A549 (cell line): ENCODE results near the gene THRAP3. TPM values are rescaled to one million over a fixed set of nuclear protein-coding genes. Genes with fewer than 3 reads are reported as not detected.

Experiments
- ATAC-seq, 2 experiments: fragments of 200-7000 bp in 1 of 2; fragments of >200 bp in 1 of 2; cut with Nextera tagmentation in 1 of 2; cut with Tn5 transposase in 1 of 2; 3 replicates each; pipeline versions ENCODE4 v1.8.0 to v1.9.1; 2018 to 2020; ENCODE audit warnings: mild to moderate bottlenecking in 1 of 2, moderate library complexity in 1 of 2
- CTCF ChIA-PET: fragments of 300-600 bp; sonication (Branson Sonifier 250); formaldehyde crosslinking; extraction: SDS; loops from one replicate; lab custom pipeline; 2021; ENCODE audit warnings: antibody characterized with exemption, inconsistent platforms; lab: Yijun Ruan, JAX
- POLR2A ChIA-PET: fragments of 350-600 bp; formaldehyde crosslinking; extraction: SDS; loops from one replicate; lab custom pipeline; 2021; ENCODE audit warnings: antibody characterized with exemption, inconsistent platforms; lab: Yijun Ruan, JAX
- DNase-seq, 2 experiments: peaks; one replicate each; pipeline versions ENCODE4 v3.0.0 to v3.0.0-alpha.2; 2011 to 2016; ENCODE audit warnings: low read depth in 1 of 2, low spot score in 1 of 2
- FAIRE-seq: peaks from 2 replicates; lab custom pipeline; 2011; peaks lifted over from hg19 to GRCh38; lab: Jason Lieb, UNC
- H3K27ac ChIP-seq, 2 experiments: fragments of >200 bp; sonication (Bioruptor Twin); formaldehyde crosslinking; 3 replicates each; pipeline ENCODE4 v1.5.1; 2016 to 2017
- H3K4me1 ChIP-seq: fragments of >200 bp; sonication (Bioruptor Twin); formaldehyde crosslinking; 3 replicates; pipeline ENCODE4 v1.6.1; 2016
- H3K4me2 ChIP-seq: fragments of >200 bp; sonication (Bioruptor Twin); formaldehyde crosslinking; 3 replicates; pipeline ENCODE4 v1.6.1; 2016
- H3K4me3 ChIP-seq: fragments of >200 bp; sonication (Bioruptor Twin); formaldehyde crosslinking; 3 replicates; pipeline ENCODE4 v1.5.1; 2016
- H3K9me3 ChIP-seq: fragments of >200 bp; sonication (Bioruptor Twin); formaldehyde crosslinking; 3 replicates; pipeline ENCODE4 v1.6.1; 2016
- BHLHE40 ChIP-seq: IDR thresholded peaks from 2 replicates; pipeline ENCODE4 v1.6.1; 2012; ENCODE audit warnings: low read depth, low read length, inconsistent platforms
- CBX8 ChIP-seq: fragments of 200-600 bp; sonication (generic); IDR thresholded peaks from 2 replicates; pipeline ENCODE4 v1.6.1; 2016
- CHD2 ChIP-seq: fragments of 150-350 bp; IDR thresholded peaks from 2 replicates; pipeline ENCODE4 v1.6.1; 2014; ENCODE audit warnings: low read length; ENCODE audit not compliant: partially characterized antibody
- CHD4 ChIP-seq: fragments of 200-600 bp; sonication (generic); IDR thresholded peaks from 2 replicates; pipeline ENCODE4 v1.6.1; 2016; ENCODE audit warnings: antibody characterized with exemption, mild to moderate bottlenecking, borderline replicate concordance
- CTCF ChIP-seq: fragments of >200 bp; sonication (Bioruptor Twin); formaldehyde crosslinking; IDR thresholded peaks from 3 replicates; pipeline ENCODE4 v1.5.1; 2016
- EHF ChIP-seq: fragments of 250-450 bp; sonication (Bioruptor Pico); IDR thresholded peaks from 2 replicates; pipeline ENCODE4 v1.5.0; 2020; ENCODE audit warnings: mild to moderate bottlenecking
- EP300 ChIP-seq, 2 experiments: fragments of >200 bp; sonication (Bioruptor Twin); formaldehyde crosslinking; IDR thresholded peaks; 2 replicates in 1 of 2; 3 replicates in 1 of 2; pipeline ENCODE4 v1.6.1; 2016 to 2017
- ESRRA ChIP-seq: fragments of 150-350 bp; IDR thresholded peaks from 2 replicates; pipeline ENCODE4 v1.6.1; 2014; ENCODE audit warnings: mild to moderate bottlenecking, low read length, borderline replicate concordance
- GATA3 ChIP-seq: IDR thresholded peaks from 2 replicates; pipeline ENCODE4 v1.6.1; 2012; ENCODE audit warnings: borderline replicate concordance
- HOXB5 ChIP-seq: fragments of 250-450 bp; sonication (Bioruptor Pico); IDR thresholded peaks from 2 replicates; pipeline ENCODE4 v1.5.0; 2020; ENCODE audit warnings: mild to moderate bottlenecking, moderate library complexity
- JUN ChIP-seq, 2 experiments: fragments of >200 bp; sonication (Bioruptor Twin); formaldehyde crosslinking; IDR thresholded peaks; 2 replicates in 1 of 2; 3 replicates in 1 of 2; pipeline ENCODE4 v1.6.1; 2016 to 2017
- KDM1A ChIP-seq: fragments of 200-600 bp; sonication (generic); IDR thresholded peaks from 2 replicates; pipeline ENCODE4 v1.6.1; 2016; ENCODE audit warnings: low read depth, mild to moderate bottlenecking
- MYC ChIP-seq: IDR thresholded peaks from 2 replicates; pipeline ENCODE4 v1.6.1; 2012; ENCODE audit warnings: mild to moderate bottlenecking, inconsistent platforms, low read length, improper control_type of control experiment, borderline replicate concordance
- NPAS2 ChIP-seq: fragments of 250-450 bp; sonication (Bioruptor Pico); IDR thresholded peaks from 2 replicates; pipeline ENCODE4 v1.8.0; 2022; ENCODE audit warnings: mild to moderate bottlenecking, moderate library complexity, borderline replicate concordance
- POLR2A ChIP-seq: IDR thresholded peaks from 2 replicates; pipeline ENCODE4 v1.6.1; 2012; ENCODE audit warnings: mild to moderate bottlenecking, low read length
- POLR2AphosphoS2 ChIP-seq: conservative IDR thresholded peaks from 2 replicates; pipeline ENCODE4 v1.6.1; 2012; ENCODE audit warnings: low read length, improper control_type of control experiment, inconsistent platforms
- RCOR1 ChIP-seq: fragments of 150-350 bp; IDR thresholded peaks from 2 replicates; pipeline ENCODE4 v1.6.1; 2014; ENCODE audit warnings: antibody characterized with exemption, low read length, low read depth
- REST ChIP-seq: fragments of 200-600 bp; sonication (generic); IDR thresholded peaks from 2 replicates; pipeline ENCODE4 v1.6.1; 2016; ENCODE audit warnings: antibody characterized with exemption, mild to moderate bottlenecking, moderate library complexity
- RNF2 ChIP-seq: fragments of 200-600 bp; sonication (generic); IDR thresholded peaks from 2 replicates; pipeline ENCODE4 v1.6.1; 2016; ENCODE audit warnings: low read depth, mild to moderate bottlenecking, antibody characterized with exemption, moderate library complexity, borderline replicate concordance
- ZC3H11A ChIP-seq: fragments of 450-650 bp; IDR thresholded peaks from 2 replicates; pipeline ENCODE4 v1.6.1; 2014; ENCODE audit warnings: antibody characterized with exemption, mild to moderate bottlenecking
- WGBS: methylation state at CpG from one replicate; pipeline ENCODE4 v1.1.6; 2017; ENCODE audit errors: missing lambda C conversion rate; 5-methylcytosine and 5-hydroxymethylcytosine counted together
- polyA plus RNA-seq, 4 experiments: library from polyadenylated mRNA; depleted of rRNA in 3 of 4; stranded (reverse); fragments of >200 nt; fragmentation: RNase III in 1 of 4; extraction: RNeasy Plus Mini Kit Qiagen cat#74134 plus additional on column Dnase treatment in 1 of 4; gene quantifications; 2 replicates in 3 of 4; 3 replicates in 1 of 4; pipeline ENCODE4 v1.2.3, GENCODE V29; 2011 to 2017
- TF ChIP-seq, protein P1 (sequence below): fragments of 150-350 bp; IDR thresholded peaks from 2 replicates; pipeline ENCODE4 v1.6.1; 2014; ENCODE audit warnings: low read depth, mild to moderate bottlenecking, low read length
- TF ChIP-seq, protein P2 (sequence below): IDR thresholded peaks from 2 replicates; pipeline ENCODE4 v1.6.1; 2012
- TF ChIP-seq, protein P3 (sequence below): fragments of 250-450 bp; sonication (Bioruptor Pico); IDR thresholded peaks from 2 replicates; pipeline ENCODE4 v1.5.0; 2020; ENCODE audit warnings: low read depth, mild to moderate bottlenecking, moderate library complexity

THRAP3 gene
- polyA plus RNA-seq, 2 of the 4 experiments (the other 2 are of a cell fraction): 60.0 to 60.7 TPM

GRCh38 chr1:36211307-36211706, 12.9 kb upstream of the THRAP3 start (continued):
- TF ChIP-seq REST (no peak), POLR2AphosphoS2 (no peak), EHF (no peak), MYC (no peak), JUN (IDR thresholded peaks at IDR 0.05) (no peak)
- TF ChIP-seq, protein P1, sequence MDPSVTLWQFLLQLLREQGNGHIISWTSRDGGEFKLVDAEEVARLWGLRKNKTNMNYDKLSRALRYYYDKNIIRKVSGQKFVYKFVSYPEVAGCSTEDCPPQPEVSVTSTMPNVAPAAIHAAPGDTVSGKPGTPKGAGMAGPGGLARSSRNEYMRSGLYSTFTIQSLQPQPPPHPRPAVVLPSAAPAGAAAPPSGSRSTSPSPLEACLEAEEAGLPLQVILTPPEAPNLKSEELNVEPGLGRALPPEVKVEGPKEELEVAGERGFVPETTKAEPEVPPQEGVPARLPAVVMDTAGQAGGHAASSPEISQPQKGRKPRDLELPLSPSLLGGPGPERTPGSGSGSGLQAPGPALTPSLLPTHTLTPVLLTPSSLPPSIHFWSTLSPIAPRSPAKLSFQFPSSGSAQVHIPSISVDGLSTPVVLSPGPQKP: no peak
- TF ChIP-seq, all 56 proteins: peak for 0

DNA sequence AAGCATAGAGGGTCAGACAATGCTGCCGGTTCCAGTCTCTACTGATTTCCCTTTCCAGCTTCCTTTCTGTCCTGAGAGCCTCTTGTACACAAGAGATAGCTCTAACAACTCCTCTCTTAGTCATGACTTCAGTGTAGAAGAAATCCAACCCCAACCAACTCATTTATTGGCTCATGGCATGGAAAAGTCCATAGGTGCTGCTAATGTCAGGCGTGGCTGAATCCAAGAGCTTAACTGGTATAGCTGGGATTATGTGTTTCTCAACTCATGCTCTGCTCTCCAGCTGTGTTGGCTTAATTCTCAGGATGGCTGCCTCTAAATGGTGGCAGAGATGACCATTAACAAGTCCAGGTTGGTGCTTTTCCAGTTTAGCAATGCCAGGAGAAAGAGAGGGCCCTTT, 12.4 kb upstream of the THRAP3 start:
- ATAC-seq (no peak), FAIRE-seq (no peak), DNase-seq (no peak)
- Histone ChIP-seq H3K4me2 (no peak overlapping the region), H3K9me3 (no peaks in the 10 kb centered on the region), H3K4me1 (peaks cover 19% of the 10 kb centered on the region), H3K4me3 (no peak overlapping the region), H3K27ac (no peak overlapping the region; a peak in 1 of 6 replicates)
- 83% methylated on average over 2 of the region's 2 CpGs for WGBS
- ChIA-PET CTCF (interaction anchor here (1.0 to 2.6 kb wide), 7 partner anchors 11 to 68 kb away, joined by 3 to 11 read pairs (median 5); partner anchors contain the start of genes THRAP3 and TRAPPC3), POLR2A (no interaction called here)
- TF ChIP-seq RCOR1 (no peak), GATA3 (no peak), CHD2 (no peak)

DNA sequence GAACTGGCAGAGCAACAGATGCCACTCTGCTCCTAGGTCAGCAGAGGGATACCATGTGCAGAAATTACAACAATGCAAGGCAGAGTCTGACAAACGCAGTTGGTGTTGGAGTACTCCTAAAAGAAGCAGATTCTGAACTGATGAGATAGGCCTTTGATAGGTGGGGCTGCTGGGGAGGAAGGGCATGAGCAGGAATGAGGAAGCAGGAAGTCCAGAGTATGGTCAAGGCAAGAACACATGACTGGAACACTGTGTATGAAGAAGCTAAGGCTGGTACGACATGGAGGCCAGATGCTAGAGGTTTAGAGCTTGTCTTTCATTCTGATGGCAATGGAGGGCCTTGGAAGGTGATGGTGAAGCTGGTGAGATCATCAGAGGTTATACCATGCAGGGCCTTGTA, 11.5 kb upstream of the THRAP3 start:
- TF ChIP-seq ESRRA: no peak
- TF ChIP-seq JUN (IDR thresholded peaks at IDR 0.05): no peak
- no peak for TF ChIP-seq NPAS2 (CRISPR knock-in tag)
- no peak for TF ChIP-seq HOXB5 (CRISPR knock-in tag)
- no peak for TF ChIP-seq ZC3H11A
- TF ChIP-seq, protein P1: no peak
- no peak for TF ChIP-seq EP300 (IDR thresholded peaks at IDR 0.05)
- TF ChIP-seq POLR2A: no peak
- no peak for TF ChIP-seq RNF2
- TF ChIP-seq CBX8: no peak
- TF ChIP-seq, protein P2, sequence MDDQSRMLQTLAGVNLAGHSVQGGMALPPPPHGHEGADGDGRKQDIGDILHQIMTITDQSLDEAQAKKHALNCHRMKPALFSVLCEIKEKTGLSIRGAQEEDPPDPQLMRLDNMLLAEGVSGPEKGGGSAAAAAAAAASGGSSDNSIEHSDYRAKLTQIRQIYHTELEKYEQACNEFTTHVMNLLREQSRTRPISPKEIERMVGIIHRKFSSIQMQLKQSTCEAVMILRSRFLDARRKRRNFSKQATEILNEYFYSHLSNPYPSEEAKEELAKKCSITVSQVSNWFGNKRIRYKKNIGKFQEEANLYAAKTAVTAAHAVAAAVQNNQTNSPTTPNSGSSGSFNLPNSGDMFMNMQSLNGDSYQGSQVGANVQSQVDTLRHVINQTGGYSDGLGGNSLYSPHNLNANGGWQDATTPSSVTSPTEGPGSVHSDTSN: no peak
- no peak for TF ChIP-seq CTCF
- TF ChIP-seq BHLHE40: no peak
- no peak for TF ChIP-seq KDM1A
- TF ChIP-seq CHD4: no peak
- TF ChIP-seq, protein P3, sequence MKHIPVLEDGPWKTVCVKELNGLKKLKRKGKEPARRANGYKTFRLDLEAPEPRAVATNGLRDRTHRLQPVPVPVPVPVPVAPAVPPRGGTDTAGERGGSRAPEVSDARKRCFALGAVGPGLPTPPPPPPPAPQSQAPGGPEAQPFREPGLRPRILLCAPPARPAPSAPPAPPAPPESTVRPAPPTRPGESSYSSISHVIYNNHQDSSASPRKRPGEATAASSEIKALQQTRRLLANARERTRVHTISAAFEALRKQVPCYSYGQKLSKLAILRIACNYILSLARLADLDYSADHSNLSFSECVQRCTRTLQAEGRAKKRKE: no peak
- TF ChIP-seq GATA3: no peak
- Histone ChIP-seq H3K4me3 (no peak overlapping the region), H3K4me1 (peaks cover 12% of the 10 kb centered on the region), H3K27ac (no peak overlapping the region; a peak in 1 of 6 replicates), H3K4me2 (no peak overlapping the region), H3K9me3 (no peaks in the 10 kb centered on the region)
- no peak for FAIRE-seq
- POLR2A ChIA-PET: no interaction called here
- peak in 1 of 2 experiments; percentile 21 for DNase-seq
- CTCF ChIA-PET: interaction anchor here (1.0 to 2.6 kb wide), 2 partner anchors 25 to 63 kb away, joined by 3 to 11 read pairs; partner anchors contain the start of gene TRAPPC3
- WGBS: 68% methylated on average over 2 of the region's 2 CpGs
- no peak; a peak in 1 of 6 replicates for ATAC-seq
